Stimulated activated CD4-positive, alpha-beta T cell treated with anti-CD3 and anti-CD28 coated beads, TNF-alpha, amount 100 ng/mL, for 48 hours (primary cell): Measurements from ENCODE around the gene OLFM2.

Experiments
- DNase-seq, 3 donors: peaks; one replicate each; pipeline ENCODE4 v3.0.0-alpha.2; 2020; ENCODE audit warnings: low read depth in 3 of 3

Gene OLFM2

DNA sequence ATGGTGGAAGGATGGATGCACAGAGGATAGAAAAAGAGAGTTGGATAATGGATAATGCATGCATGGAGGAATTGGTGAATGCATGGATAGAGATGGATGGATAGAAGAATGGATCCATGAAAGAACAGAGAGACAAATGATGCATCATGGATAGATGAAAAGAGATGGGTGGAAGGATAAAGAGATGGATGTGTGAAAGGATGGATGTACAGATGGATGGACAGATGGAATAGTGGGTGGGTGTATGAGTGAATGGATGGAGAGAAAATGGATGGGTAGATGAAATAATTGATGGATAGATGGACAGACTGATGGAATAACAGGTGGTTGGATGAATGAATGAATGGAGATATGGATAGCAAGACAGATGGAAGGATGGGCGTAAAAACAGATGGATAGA lies 25.7 kb downstream of the OLFM2 start:
- DNase-seq, result no peak

DNA sequence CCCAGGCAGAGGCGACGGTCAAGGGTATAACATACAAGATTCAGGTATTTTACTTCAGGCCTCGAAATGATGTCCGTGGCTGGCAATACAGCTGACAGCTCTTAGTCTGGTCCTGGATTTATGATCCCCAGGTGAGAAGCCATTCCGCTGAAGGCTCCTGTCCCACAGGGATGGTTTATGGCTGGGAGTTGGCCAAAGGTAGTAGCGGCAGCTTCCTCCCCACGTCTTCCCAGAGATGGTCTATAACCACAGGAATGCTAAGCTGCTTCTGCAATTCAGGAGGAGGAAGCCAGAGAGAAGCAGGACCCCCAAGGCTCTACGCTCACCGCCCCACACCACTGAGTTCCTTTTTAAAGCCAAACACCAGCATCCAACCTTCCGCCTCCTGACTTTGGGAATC lies 27.1 kb downstream of the OLFM2 start:
- no peak for DNase-seq

- DNase-seq, result no peak
Measured at GRCh38 chr19:9906475-9907087, 29.7 kb downstream of the OLFM2 start.

DNA sequence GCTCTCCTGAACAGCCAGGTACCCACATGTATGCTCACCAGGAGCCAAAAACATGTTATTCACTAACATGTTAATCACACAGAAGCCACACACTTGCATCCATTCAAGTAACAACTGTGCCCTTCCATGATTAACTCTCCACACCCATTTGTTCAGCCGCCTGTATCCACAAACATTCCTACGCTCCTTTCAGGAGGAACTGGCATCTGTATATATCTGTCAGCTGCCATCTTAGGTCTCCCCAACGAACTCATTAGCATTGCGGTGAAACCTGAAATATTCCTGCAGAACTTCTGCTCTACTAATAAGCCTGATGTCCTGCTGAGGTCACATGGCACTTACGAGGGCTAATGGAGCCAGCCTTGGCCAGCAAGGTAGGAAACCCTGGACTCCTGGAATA lies 33.0 kb downstream of the OLFM2 start:
- DNase-seq, result no peak

GRCh38 chr19:9901642-9902041 lies 34.7 kb downstream of the OLFM2 start:
- DNase-seq, result no peak

DNA sequence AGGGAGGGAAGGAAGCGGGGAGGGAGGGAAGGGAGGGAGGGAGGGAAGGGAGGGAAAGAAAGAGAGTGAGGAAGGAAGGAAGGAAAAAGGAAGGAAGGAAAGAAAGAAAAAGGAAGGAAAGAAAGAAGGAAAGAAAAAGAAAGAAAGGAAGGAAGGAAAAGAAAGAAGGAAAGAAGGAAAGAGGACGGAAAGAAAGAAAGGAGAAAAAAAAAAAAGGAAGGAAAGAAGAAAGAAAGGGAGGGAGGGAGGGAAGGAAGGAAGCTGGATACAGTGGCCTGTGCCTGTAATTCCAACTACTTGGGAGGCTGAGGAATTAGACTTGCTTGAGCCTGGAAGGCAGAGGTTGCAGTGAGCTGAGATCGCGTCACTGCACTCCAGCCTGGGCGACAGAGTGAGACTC lies 35.3 kb downstream of the OLFM2 start:
- DNase-seq, result no peak

DNA sequence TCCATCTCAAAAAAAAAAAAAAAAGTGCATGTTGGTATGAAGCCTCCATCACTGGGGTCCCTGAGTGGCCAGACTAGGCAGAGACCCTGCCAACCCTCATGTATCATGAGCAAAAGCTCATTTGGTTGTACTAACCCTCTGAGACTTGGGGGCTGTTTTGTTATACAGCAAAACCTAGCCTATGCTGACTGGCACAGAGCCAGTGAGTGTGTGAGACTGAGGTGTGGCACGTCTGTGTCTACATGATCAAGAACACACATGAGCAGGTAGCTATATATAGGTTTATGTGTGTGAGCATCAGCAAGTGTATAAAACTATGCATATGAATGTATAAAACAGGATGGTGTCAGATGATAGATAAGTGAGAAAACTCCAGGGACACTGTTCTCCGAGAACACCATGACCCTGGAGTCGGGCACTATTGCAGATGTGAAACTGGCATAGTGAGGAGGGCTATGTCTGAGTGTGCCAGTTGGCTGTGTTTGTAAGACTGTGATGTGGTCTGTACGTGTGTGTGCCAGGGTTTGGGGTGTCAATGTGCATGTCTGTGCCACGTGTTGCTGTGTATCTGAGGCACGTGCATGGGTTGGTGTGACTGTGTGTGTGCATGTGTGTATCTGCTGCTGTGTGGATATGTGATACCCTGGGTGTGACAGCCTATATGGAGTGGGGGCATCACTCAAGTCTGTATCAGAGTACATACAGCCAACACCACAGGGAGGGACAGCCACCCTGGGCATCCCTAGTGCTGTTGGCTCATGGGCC lies 44.5 kb downstream of the OLFM2 start:
- no peak for DNase-seq

DNA sequence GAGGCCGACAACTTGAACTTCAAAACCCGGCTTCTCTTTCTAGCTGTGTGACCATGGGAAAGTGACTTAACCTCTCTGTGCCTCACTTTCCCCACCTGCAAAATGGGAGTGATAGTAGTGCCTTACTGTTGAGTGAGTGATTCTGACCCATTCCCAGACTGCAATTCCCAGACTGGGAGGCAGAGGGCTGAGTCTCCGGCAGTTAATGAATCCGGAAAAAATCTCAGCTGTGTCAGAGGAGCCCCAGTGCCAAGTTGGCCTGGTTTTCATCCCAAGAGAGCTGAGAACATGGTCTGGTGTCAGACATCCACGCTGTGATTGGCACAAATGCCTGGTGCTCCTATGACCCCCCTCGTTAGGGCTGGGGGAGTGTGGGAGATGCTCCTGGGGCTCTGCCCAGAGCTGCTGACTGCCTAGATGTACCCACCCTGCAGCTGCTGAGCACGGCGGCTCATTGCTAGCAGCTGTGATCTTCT lies 51.2 kb downstream of the OLFM2 start:
- DNase-seq, result no peak

- no peak for DNase-seq
Measured at GRCh38 chr19:9883764-9884163, 52.6 kb downstream of the OLFM2 start.

DNA sequence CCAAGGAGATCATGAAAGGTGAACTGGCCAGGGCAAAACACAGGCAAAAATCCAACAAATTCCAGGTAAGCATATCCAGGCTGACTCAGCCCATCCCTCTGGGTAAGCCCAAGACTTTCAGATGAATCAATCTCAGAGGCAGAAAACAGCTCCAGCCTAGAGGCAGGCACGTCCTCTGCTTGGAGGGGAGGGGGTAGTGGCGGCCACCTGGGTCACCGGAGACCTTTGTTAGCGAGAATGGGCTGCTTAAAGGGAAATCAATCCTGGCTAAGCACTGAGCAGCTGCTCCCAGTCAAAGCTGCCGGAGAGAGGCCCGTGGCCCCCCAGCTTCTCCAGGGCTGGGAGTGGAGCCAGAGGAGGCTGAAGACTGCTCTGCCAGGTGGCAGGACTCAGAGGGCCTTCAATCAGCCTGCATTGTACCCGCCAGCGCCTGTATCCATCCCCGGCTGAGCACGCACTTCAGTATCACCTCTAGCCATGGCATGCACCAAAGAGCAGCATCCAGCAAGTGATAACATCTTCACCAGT lies 53.0 kb downstream of the OLFM2 start:
- no peak for DNase-seq

DNA sequence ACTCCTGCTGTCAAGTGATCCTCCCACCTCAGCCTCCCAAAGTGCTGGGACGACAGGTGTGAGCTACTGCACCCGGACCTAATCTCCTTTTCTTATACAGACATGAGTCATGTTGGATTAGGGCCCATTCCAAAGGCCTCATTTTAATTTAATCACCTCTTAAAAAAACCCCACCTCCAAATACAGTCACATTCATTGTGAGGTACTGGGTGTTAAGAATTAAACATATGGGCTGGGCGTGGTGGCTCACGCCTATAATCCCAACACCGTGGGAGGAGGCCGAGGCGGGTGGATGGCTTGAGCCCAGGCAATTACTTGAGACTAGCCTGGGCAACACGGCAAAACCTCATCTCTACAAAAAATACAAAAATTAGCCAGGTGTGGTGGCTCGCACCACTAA lies 54.6 kb downstream of the OLFM2 start:
- no peak for DNase-seq

DNA sequence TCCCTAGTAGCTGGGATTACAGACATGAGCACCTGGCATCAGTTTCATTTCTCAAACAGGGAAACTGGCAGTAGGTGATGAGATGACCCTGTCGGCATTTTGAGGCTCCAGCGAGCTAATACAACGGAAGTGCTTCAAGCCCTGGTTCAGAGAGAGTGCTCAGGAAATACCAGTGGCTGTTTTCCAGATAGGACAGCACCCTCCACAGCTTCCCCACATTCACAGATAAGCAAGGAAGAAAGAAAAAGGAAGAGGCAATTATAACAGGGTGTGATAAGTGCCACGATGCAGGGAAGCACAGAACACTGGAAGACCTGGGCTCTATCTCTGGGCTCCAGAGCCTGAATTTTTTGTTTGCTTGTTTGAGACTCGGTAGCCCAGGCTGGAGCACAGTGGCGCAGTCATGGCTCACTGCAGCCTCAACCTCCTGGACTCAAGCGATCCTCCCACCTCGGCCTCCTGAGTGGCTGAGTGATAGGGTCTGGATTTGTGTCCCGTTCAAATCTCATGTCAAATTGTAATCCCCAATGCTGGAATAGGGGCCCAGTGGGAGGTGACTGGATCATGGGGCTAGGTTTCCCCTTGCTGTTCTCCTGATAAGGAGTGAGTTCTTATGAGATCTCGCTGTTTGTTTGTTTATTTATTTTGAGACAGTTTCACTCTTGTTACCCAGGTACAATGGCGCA lies 57.7 kb downstream of the OLFM2 start:
- DNase-seq, result no peak

- no peak for DNase-seq
Measured at GRCh38 chr19:9877780-9878510, 58.4 kb downstream of the OLFM2 start.

DNA sequence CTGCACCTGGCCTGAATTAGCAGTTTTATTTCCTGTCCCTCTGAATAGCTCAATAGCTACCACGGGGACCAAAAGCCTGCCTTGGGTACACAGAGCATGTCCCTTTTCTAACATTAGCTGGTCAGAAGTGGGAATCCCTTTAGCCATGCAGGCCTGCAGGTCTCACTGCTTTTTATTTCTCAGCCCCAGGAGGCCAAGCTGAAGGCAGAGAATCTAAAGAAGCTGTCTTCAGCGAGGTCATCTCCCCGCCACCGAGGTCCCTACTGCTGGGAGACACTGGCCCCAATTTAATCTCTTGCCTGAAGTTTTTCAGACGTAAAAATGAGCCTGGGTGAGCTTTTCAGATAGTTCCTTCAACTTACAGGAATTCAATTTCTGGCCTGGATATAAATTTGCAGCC lies 60.5 kb downstream of the OLFM2 start:
- no peak for DNase-seq

- DNase-seq, result no peak
Measured at GRCh38 chr19:9875031-9875627, 61.2 kb downstream of the OLFM2 start.

- DNase-seq, result no peak
Measured at GRCh38 chr19:9872618-9873242, 63.6 kb downstream of the OLFM2 start.

GRCh38 chr19:9871626-9872338 lies 64.5 kb downstream of the OLFM2 start:
- DNase-seq, result no peak

DNA sequence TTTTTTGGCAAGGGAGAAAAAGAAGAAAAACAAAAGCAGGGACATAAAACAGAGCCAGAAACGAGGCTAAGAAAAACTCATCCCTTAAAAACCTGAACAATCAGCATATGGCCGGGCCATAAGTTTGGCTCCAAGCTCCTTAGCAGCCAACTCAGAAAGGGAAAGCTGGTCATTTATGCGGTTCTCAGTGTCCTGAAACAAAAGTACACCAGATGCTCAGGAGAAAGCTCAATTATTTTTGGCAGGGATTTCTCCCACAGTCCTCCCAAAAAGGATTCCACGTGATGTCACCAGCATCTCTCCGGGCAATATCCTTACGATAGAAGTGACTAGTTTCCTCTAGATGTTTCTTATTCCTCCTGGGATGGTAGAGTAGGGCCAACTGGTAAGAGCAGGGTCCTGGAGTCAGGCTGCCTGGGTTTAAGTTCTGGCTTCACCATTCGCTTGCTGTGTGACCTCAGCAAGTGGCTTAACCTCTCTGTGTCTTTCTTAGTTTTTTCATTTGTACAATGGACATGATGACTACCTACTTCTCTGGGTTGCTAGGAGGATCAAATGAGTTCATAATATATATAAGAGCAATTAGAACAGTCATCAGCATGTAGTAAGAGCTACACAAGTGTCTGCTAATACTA lies 67.2 kb downstream of the OLFM2 start:
- DNase-seq, result no peak

GRCh38 chr19:9865732-9866501 lies 70.4 kb downstream of the OLFM2 start:
- no peak for DNase-seq
